PFSK-1 (cell line): ENCODE measurements around the gene RARRES2.

Source experiments
- POLR2AphosphoS5 ChIP-seq: IDR thresholded peaks from 2 replicates; pipeline ENCODE4 v1.6.1; 2012; ENCODE audit warnings: low read depth, mild to moderate bottlenecking, control low read depth, low read length, moderate library complexity
- REST ChIP-seq, 2 experiments: IDR thresholded peaks; 2 replicates each; pipeline versions ENCODE4 v1.6.1 to v1.8.0; 2011 to 2012; ENCODE audit warnings: low read depth in 2 of 2, low read length in 2 of 2, control low read depth in 1 of 2, inconsistent platforms in 1 of 2, mild to moderate bottlenecking in 1 of 2, moderate library complexity in 1 of 2; ENCODE audit not compliant: insufficient read depth in 1 of 2
- SIN3A ChIP-seq: IDR thresholded peaks from 2 replicates; pipeline ENCODE4 v1.6.1; 2012; ENCODE audit warnings: mild to moderate bottlenecking, low read length, moderate library complexity, borderline replicate concordance; ENCODE audit not compliant: insufficient read depth
- TAF1 ChIP-seq: IDR thresholded peaks from 2 replicates; pipeline ENCODE4 v1.6.1; 2012; ENCODE audit warnings: low read length, control low read depth, borderline replicate concordance; ENCODE audit not compliant: insufficient read depth

GRCh38 chr7:150307129-150307528 lies 34.3 kb downstream of the RARRES2 start:
- TF ChIP-seq POLR2AphosphoS5 = no peak
- TF ChIP-seq REST (IDR thresholded peaks at IDR 0.05; ENCODE audit: insufficient read depth in 1 of 2, low read depth in 2 of 2, low read length in 2 of 2) = no peak
- TF ChIP-seq TAF1 = no peak
- TF ChIP-seq SIN3A = no peak
